ENCODE results near the gene MOB3A. TPM values are rescaled to one million over a fixed set of nuclear protein-coding genes. Genes with fewer than 3 reads are reported as not detected.

Gene MOB3A
- total and polyA plus RNA-seq, 9 of the 15 experiments (the other 6 are each of a cell fraction or from before 2014, with no cell fraction given), result 1.1 to 24.1 (median 6.0) TPM

GRCh38 chr19:2042485-2043250, 53.5 kb downstream of the MOB3A start (continued):
- TF ChIP-seq SUPT5H (IDR thresholded peaks at IDR 0.05), result peak; percentile 16; the same call in 1 of the 2 replicates
- no peak for TF ChIP-seq ZNF347 (CRISPR knock-in tag; IDR thresholded peaks at IDR 0.05; ENCODE audit: low read depth)
- no peak; the same call in none of the 2 replicates for TF ChIP-seq CEBPB (tag; IDR thresholded peaks at IDR 0.05)
- no peak for TF ChIP-seq HNRNPLL (IDR thresholded peaks at IDR 0.05; ENCODE audit: low read depth, low read length, poor library complexity, severe bottlenecking)
- no peak for TF ChIP-seq KLF1 (tag; IDR thresholded peaks at IDR 0.05)
- no peak for TF ChIP-seq POLR2AphosphoS5 (IDR thresholded peaks at IDR 0.05; ENCODE audit: control insufficient read depth, insufficient read depth, low read depth, low read length)
- no peak for TF ChIP-seq HLTF (IDR thresholded peaks at IDR 0.05)
- no peak for TF ChIP-seq ZBTB9 (CRISPR knock-in tag; IDR thresholded peaks at IDR 0.05)
- TF ChIP-seq NCOA6 (IDR thresholded peaks at IDR 0.05), result no peak
- no peak for TF ChIP-seq ZNF407 (IDR thresholded peaks at IDR 0.05; ENCODE audit: low read depth)
- TF ChIP-seq MTF1 (CRISPR knock-in tag; IDR thresholded peaks at IDR 0.05; ENCODE audit: borderline replicate concordance), result no peak
- no peak for TF ChIP-seq CEBPG (CRISPR knock-in tag; IDR thresholded peaks at IDR 0.05)
- TF ChIP-seq CEBPG (tag; conservative IDR thresholded peaks at IDR 0.05 in 1 of 2, IDR thresholded peaks at IDR 0.05 in 1 of 2), result peak in 1 of 2 experiments; percentile 73; a peak in 3 of 4 replicates

Measured in K562 (cell line).